ENCODE results near the gene MDP1. TPM values are rescaled to one million over a fixed set of nuclear protein-coding genes. Genes with fewer than 3 reads are reported as not detected.

MDP1 gene
- total and polyA plus RNA-seq, 2 of the 8 experiments (the other 6 are each of a cell fraction or from before 2014, with no cell fraction given) = 17.7 to 32.2 TPM

DNA sequence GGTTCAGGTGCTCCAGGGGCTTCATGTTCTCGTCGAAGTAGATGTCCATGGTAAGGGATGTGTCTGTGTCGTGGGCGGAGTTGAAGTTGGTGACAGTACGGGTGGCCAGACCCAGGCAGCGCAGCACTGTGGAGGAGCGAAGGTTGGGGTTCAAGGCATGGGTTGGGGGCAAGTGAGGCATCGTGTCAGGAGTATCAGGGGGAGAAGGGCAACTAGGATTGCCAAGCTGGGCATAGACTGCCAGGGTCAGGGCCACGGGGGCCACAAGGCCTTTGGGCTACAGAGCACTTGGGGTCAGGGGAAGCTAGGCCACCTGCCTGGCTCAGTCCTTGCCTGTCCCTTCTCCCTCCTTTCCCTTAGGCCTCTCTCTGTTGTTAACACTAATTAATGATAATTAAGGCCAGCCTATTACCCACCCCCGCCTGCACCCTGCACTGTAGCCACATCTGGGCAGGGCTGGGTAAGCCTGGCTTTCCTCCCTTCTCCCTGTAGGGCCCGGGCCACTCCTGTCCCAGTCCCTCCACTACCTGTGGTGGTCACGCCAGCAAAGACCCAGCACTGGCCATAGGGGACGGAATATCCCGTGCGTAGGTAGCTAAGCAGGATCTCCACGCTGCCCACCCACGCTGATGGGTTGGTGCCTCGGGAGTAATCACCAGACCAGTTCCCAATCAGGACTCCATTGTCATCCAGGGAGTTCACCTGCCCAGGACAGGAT lies 42.8 kb upstream of the MDP1 start:
- DNase-seq (ENCODE audit: low read depth in 1 of 2, low spot score in 2 of 2) (no peak), FAIRE-seq (no peak)
- TF ChIP-seq, protein P1, sequence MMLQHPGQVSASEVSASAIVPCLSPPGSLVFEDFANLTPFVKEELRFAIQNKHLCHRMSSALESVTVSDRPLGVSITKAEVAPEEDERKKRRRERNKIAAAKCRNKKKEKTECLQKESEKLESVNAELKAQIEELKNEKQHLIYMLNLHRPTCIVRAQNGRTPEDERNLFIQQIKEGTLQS (IDR thresholded peaks at IDR 0.05; ENCODE audit: insufficient read depth, low read depth, low read length) = no peak
- no peak for TF ChIP-seq TAF1 (IDR thresholded peaks at IDR 0.05; ENCODE audit: low read depth, low read length)
- no peak for TF ChIP-seq GTF2F1 (IDR thresholded peaks at IDR 0.05; ENCODE audit: borderline replicate concordance, low read depth, low read length)
- TF ChIP-seq SP1 (IDR thresholded peaks at IDR 0.05; ENCODE audit: low read depth, low read length) = no peak
- no peak for TF ChIP-seq HDAC6 (IDR thresholded peaks at IDR 0.05; ENCODE audit: low read depth, low read length)
- no peak for TF ChIP-seq NANOG (IDR thresholded peaks at IDR 0.05; ENCODE audit: insufficient read depth, low read depth, low read length, poor library complexity, severe bottlenecking)
- TF ChIP-seq POLR2A (IDR thresholded peaks at IDR 0.05; ENCODE audit: control extremely low read depth in 1 of 2, low read depth in 2 of 2, low read length in 2 of 2) = no peak
- no peak for TF ChIP-seq CBX8 (IDR thresholded peaks at IDR 0.05; ENCODE audit: borderline replicate concordance, low read depth, low read length)
- no peak for TF ChIP-seq MAFK (IDR thresholded peaks at IDR 0.05; ENCODE audit: low read depth, low read length)
- TF ChIP-seq TCF12 (IDR thresholded peaks at IDR 0.05; ENCODE audit: low read depth, low read length) = no peak
- no peak for TF ChIP-seq SP4 (IDR thresholded peaks at IDR 0.05; ENCODE audit: low read length)
- no peak for TF ChIP-seq RXRA (IDR thresholded peaks at IDR 0.05; ENCODE audit: insufficient read depth, low read depth, low read length)
- TF ChIP-seq, protein P2, sequence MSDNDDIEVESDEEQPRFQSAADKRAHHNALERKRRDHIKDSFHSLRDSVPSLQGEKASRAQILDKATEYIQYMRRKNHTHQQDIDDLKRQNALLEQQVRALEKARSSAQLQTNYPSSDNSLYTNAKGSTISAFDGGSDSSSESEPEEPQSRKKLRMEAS (IDR thresholded peaks at IDR 0.05) = no peak

More for the DNA sequence above, 42.8 kb upstream of the MDP1 start:
- no peaks in the 10 kb centered on the region for H3K79me1 ChIP-seq (ENCODE audit: low read depth, low read length)
- POLR2A ChIA-PET (ENCODE audit: partially characterized antibody) = interaction anchor here (0.7 to 3.9 kb wide), 7 partner anchors 8 to 56 kb away, joined by 3 to 14 read pairs (median 4); partner anchors contain the start of gene RABGGTA
- 88% methylated on average over 18 of the region's 18 CpGs; no CpG with 5 or more reads in 1 of the 2 experiments for WGBS, 2 experiments (ENCODE audit: extremely low coverage in 1 of 2, insufficient coverage in 1 of 2, insufficient read length in 1 of 2, insufficient replicate concordance in 2 of 2, low coverage in 1 of 2, low lambda C conversion rate in 2 of 2, missing lambda C conversion rate in 1 of 2)
- H3K56ac ChIP-seq (replicated peaks; ENCODE audit: insufficient read length, low read depth, low read length) = no peak overlapping the region
- H2BK120ac ChIP-seq (replicated peaks; ENCODE audit: low read depth, low read length) = no peak overlapping the region
- H4K20me1 ChIP-seq (replicated peaks in 1 of 2; ENCODE audit: control insufficient read depth in 1 of 2, insufficient read depth in 2 of 2, low read length in 2 of 2) = peaks cover 0 to 2% of the 10 kb centered on the region in 2 experiments
- no peak overlapping the region for H2BK20ac ChIP-seq (ENCODE audit: low read length)
- H3K4ac ChIP-seq (replicated peaks; ENCODE audit: insufficient read length, low read depth, low read length) = no peak overlapping the region
- H3K4me2 ChIP-seq (ENCODE audit: insufficient read depth in 1 of 2, low read depth in 2 of 2, low read length in 2 of 2) = no peak overlapping the region
- H3K27ac ChIP-seq (ENCODE audit: low read depth, low read length) = no peak overlapping the region
- H4K5ac ChIP-seq (ENCODE audit: insufficient read length, low read depth, low read length) = no peak overlapping the region
- no peak overlapping the region for H3K14ac ChIP-seq (ENCODE audit: insufficient read length)
- H3K23me2 ChIP-seq (ENCODE audit: low read depth, low read length) = no peaks in the 10 kb centered on the region
- H2AFZ ChIP-seq (ENCODE audit: low read length) = no peak overlapping the region
- no peak overlapping the region for H3K23ac ChIP-seq (ENCODE audit: insufficient read length)
- H2BK15ac ChIP-seq (ENCODE audit: low read length) = no peak overlapping the region
- H2AK5ac ChIP-seq (ENCODE audit: low read depth, low read length) = no peak overlapping the region
- 0 out of 2 replicates have a peak overlapping the region, but pooled peaks have one; percentile 9 for H2BK12ac ChIP-seq (ENCODE audit: low read depth, low read length)
- H3K4me1 ChIP-seq (replicated peaks in 1 of 4; ENCODE audit: control insufficient read depth in 3 of 4, insufficient read depth in 4 of 4, low read length in 3 of 4) = peaks cover 0 to 2% (median 0%) of the 10 kb centered on the region in 4 experiments; a peak in 1 of 7 replicates
- CTCF ChIA-PET (ENCODE audit: partially characterized antibody) = interaction anchor here (0.5 to 3.6 kb wide), 8 partner anchors 12 to 1446 kb away, joined by 3 to 14 read pairs (median 6); partner anchors contain the start of genes CIDEB, RABGGTA and TINF2
- H3K9me3 ChIP-seq (ENCODE audit: insufficient read depth in 2 of 2, low read depth in 1 of 2, low read length in 1 of 2) = no peaks in the 10 kb centered on the region
- H2BK5ac ChIP-seq (ENCODE audit: low read depth, low read length) = no peak overlapping the region
- no peak overlapping the region for H3K4me3 ChIP-seq (ENCODE audit: extremely low read depth in 1 of 4, insufficient read depth in 2 of 4, low read depth in 3 of 4, low read length in 4 of 4)
- no peaks in the 10 kb centered on the region for H3K79me2 ChIP-seq (ENCODE audit: control insufficient read depth in 1 of 2, insufficient read depth in 2 of 2, low read length in 2 of 2)
- no peak overlapping the region for H4K91ac ChIP-seq (replicated peaks; ENCODE audit: insufficient read length, low read length)
- peak overlapping the region; percentile 80 for H4K8ac ChIP-seq (ENCODE audit: extremely low read depth, insufficient read depth, low read length)
- no peak overlapping the region for H3K9ac ChIP-seq (replicated peaks in 1 of 4; ENCODE audit: extremely low read depth in 1 of 4, low read depth in 3 of 4, low read length in 3 of 4)
- no peaks in the 10 kb centered on the region; a peak in 1 of 7 replicates for H3K27me3 ChIP-seq (replicated peaks in 1 of 4; ENCODE audit: control insufficient read depth in 3 of 4, extremely low read depth in 1 of 4, insufficient read depth in 3 of 4, low read length in 3 of 4)
- H3K36me3 ChIP-seq (ENCODE audit: control insufficient read depth in 2 of 4, insufficient read depth in 4 of 4, low read length in 3 of 4) = no peaks in the 10 kb centered on the region
- H3K18ac ChIP-seq (ENCODE audit: extremely low read depth, low read length) = no peak overlapping the region

Data from H1 (cell line).